HG03095 (cell line): ENCODE results near the gene PGLYRP3.
"Not testable (repeated sequence)": the region's sequence is repeated elsewhere in the genome, so short reads cannot be mapped to it uniquely, and the experiment has no call there.

Source experiments
- ATAC-seq: cut with Tn5 transposase; IDR thresholded peaks from one replicate; pipeline ENCODE4 v1.9.1; 2021; ENCODE audit warnings: moderate library complexity; ENCODE audit not compliant: unreplicated experiment

Gene PGLYRP3

DNA sequence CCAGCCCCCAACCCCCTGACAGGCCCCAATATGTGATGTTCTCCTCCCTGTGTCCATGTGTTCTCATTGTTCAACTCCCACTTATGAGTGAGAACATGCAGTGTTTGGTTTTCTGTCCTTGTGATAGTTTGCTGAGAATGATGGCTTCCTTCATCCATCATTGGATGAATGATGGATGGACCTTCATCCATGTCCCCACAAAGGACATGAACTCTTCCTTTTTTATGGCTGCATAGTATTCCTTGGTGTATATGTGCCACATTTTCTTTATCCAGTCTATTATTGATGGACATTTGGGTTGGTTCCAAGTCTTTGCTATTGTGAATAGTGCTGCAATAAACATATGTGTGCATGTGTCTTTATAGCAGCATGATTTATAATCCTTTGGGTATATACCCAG is 1.6 kb upstream of the PGLYRP3 start:
- ATAC-seq, result not testable (repeated sequence)

DNA sequence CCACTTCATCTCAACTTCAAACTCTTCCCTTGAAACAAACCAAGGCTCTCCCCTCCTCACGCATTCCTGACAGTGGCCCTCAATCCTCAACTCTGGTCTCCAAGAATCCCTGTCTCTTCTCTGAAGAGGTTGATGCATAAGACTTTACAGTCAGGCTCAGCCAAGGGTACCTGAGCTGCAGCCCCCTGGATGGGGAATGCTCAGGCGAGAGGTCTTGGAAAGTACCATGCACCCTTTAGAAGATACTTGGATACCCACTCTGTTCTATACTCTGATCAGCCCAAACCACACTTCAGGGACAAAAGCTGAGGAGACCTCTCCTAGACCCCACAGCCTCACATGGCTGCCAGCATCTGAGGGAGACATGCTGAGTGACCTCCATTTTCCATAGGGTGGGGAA is 536 bp upstream of the PGLYRP3 start:
- no peak for ATAC-seq

DNA sequence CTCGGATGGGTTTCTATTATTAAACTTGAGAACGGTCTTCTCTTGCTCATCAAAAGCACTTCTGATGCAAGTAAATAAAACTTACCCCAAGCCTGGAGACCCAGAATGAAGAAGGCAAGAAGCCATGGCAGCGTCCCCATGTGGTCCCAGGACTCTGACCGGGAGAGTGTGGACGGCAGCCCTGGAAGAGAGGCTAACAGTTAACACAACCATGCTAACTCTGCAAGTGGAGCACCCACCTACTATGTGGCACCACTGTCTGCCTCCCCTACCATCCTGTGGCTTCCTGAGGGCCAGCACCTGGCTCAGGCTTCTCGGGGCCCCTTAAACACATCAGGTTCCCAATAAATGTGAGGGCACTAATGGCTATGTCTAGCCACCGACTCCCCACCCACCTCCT is 2.2 kb downstream of the PGLYRP3 start:
- no peak for ATAC-seq

DNA sequence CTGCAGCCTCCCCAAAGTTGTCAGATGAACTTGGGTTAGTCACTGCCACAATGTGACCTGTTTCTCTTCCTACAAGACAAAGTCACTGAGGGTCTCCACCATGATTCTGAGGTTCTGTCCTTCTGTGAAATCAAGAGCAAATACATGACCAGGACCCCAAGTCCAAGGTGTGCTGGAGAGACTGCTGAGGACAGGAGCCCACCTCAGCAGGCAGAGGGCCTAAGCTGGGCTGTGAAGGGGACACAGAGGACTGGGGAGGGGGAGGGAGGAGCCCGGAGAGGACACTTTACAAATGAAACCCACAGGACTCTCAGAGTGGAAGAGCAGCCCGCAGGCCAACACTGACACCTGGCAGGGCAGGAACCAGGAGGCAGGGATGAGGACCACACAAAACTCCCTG is 3.3 kb downstream of the PGLYRP3 start:
- ATAC-seq, result no peak

DNA sequence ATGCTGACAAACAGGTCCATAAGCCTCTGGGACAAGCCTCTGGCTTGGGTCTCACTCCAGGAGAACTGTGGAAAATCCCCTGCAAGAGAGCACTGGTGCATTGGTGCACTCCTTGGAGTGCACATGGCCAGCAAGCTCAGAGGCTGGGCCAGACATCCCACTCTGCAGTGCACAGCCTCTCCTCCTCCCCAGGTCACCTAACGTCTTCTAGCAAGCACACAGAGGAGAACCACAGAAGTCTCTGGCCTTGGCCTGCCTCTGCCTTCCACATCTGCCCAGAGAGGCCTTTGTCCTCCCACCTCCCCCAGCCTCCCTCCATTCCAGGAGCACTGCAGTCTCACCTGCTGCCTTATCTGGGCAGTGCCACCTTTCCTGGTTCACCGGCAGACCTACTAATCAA is 4.2 kb downstream of the PGLYRP3 start:
- no peak for ATAC-seq

DNA sequence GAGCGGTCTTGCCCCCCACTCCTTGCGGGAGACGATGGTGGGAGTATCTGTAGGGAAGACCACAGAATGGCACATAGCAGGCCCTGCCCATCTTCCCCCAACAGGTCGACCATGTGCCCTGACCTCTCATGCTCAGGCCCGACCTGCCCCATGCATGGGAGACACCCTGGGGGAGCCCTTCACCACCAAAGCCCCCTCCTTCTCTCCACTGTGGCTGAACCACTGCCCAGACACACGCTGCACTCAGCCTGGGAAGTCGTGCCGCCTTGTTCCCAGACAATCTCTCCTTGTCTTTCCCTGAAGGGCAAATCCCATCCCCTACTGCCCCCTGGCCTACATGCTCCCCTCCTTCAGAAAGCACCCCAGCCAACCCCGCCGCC is 5.5 kb downstream of the PGLYRP3 start:
- no peak for ATAC-seq

DNA sequence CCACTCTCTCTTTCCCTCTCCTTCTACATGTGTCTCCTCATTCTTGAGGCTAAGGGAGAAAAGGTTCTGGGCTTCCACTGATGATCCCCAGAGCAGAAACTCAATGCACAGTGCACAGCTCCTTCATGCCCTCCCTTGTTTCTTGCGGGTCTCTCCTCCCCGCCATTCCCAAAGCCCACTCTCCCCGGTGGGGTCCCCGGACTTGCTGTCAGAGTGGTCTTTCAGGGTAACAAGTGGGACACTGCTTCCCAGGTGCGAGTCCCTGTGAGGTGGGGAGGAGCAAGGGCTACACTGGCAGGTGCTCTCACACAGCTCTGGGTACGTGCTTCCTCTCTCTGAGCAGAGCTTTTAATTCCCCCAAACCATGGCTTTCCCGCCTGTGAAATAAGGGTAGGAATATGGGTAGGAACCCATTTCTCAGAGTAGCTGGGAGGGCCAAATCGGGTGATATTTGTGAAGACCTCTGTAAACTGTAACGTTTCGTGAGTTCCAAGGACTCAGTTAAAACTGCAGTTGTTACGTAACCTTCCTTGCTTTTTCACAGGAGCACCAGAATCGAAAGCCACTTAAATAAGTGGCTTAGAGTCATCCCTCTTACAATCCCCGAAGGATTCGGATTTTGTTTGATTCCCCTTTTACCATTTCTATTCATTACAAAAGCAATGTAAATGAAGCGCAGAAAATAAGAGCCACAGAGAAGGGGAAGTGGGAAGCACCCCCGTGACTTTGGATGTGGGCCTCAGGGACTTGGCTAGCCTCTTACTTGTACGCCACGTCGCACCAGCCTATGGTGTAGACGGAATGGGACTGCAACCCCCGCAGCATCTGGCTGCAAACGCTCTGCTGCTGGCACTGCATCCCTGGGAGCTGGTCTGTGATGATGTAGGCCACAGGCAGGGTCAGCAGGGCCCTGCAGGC is 6.2 kb downstream of the PGLYRP3 start:
- ATAC-seq, result no peak

DNA sequence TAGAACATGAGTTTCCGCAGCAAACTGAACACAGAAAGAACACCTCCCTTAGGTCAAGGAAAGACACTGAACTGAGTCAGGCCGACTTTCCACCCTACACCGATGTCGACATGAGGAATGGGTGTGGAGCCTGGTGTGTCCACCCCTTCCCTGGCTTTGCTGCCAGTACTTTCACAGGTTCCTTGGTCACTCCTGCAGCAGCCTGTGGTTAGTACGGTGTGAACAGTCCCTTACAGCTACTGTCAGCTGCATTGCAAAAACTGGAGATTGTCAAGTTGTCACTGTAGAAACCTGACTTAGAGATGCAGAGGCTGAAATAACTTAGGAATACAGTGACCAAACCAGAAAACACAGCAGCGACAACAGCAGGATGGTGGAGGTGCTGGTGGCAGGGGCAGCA is 7.1 kb downstream of the PGLYRP3 start:
- no peak for ATAC-seq

DNA sequence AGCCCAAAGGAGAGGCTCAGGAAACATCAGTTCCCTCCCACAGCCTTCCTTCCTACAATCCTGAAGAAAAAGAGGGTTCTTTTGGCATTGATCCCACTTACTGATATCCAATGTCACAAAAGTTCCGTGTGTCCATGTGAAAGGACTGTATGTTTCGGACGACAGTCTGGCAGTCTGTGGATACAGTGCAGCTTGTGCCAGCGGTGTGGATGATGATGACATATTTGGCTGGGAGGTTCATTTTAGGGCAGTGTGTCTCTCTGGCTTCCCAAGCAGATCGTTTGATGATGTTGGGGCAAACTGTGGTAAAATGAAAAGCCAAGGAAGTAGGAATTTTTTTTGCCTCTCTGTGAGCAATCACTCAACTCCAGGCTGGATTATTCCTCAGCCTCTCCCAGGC is 10.4 kb downstream of the PGLYRP3 start:
- ATAC-seq, result no peak

DNA sequence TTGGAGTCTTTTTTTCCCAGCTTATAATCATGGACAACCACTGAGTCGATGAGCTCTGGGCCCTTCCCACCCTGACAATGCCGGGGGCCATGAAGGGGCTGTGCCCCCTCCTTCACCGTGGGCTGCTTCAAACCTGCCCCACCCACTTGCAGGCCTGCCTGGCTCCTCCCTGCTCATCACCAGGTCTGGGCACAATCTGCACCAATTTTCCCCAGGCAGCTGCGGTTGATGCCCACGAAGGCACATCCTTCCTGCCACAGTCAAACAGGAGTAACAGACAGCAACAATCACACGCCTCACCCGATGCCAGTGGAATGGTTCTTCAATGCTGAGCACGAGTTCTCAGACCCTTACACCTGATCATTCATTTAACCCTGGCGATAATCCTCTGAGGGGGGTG is 18.9 kb downstream of the PGLYRP3 start:
- ATAC-seq, result no peak

DNA sequence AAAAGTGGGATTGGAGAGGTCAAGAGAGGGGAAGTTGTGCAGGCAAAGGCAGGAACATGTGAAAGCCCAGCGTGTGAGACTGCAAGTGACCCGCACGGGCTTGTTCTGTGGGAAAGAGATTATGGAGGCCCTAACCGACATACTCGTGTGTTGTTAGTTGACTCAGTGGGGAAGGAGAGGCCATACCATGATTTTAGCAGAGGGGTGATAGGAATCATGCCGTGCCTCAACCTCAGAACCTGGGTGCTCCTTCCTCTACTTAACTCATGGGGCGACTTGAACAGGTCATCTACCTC is 19.3 kb downstream of the PGLYRP3 start:
- ATAC-seq, result no peak

DNA sequence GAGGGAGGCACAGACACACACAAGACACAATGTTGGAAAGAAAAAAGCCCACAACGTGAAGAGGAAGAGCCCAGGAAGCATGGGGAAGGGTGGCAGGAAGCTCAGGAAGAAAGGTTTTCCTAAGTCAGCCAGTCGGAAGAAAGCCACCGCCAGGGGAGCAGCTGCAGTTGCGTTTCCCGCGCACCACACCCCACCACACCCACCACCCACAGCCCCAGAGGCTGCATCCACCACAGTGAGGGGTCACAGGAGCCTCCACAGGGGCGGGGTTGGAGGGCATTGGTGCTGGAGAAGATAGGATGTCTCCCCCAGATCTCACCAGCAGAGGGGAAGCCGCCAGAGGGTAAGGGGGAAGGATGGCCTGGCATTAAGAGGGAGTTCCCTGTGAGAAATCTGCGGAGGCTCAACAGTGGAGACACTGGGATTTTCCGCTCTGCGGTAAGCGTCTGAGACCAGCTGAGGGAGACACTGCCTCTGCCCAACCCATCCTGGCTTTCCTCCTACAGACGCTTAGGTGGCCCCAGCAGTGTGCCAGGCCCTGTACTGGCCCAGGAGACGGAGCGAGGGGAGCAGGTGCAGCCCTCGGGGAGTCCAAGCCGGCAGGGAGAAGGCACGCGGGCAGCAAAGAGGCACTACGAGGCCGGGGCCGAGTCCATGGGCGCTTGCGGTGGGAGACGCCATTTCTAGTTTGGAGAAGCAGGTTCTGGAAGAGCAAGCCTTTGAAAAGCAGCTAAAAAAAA is 19.8 kb downstream of the PGLYRP3 start:
- ATAC-seq, result no peak

DNA sequence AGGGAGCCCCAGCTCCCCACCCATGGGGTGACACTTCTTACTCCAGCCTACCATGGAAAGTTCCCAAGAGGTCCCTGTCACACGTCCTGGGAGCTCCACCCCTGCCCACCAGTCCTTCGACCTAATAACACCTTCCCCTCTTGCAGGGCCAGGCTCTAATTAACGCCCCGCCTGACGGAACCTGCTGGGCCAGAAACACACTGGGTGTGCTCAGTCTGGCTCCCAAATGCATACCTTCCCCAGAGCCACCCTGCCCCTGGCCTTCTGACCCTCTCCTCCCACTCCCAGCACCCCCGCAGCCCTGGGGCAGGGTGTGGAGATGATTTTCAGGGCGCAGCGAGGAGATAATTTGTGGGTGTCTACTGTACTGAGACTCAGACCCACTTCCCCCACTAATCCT is 20.6 kb downstream of the PGLYRP3 start:
- no peak for ATAC-seq

DNA sequence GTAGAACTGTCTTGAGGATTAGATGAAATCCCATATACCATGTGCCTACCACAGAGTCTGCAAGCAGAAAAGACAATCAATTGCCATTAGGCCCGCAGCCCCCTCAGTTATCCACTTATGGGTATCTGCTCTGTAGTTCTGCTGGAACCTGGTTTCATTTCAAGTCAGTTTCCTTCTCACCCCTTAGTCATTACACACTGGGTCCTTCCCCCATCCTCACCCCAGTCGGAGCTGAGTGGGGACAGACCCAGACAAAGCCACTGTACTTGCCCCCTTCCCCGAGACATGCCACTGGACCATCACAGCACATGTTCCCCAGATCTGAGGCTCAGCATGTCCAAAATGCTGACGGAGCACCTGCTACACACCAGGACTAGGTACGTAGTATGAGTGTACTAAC is 21.2 kb downstream of the PGLYRP3 start:
- ATAC-seq, result no peak

DNA sequence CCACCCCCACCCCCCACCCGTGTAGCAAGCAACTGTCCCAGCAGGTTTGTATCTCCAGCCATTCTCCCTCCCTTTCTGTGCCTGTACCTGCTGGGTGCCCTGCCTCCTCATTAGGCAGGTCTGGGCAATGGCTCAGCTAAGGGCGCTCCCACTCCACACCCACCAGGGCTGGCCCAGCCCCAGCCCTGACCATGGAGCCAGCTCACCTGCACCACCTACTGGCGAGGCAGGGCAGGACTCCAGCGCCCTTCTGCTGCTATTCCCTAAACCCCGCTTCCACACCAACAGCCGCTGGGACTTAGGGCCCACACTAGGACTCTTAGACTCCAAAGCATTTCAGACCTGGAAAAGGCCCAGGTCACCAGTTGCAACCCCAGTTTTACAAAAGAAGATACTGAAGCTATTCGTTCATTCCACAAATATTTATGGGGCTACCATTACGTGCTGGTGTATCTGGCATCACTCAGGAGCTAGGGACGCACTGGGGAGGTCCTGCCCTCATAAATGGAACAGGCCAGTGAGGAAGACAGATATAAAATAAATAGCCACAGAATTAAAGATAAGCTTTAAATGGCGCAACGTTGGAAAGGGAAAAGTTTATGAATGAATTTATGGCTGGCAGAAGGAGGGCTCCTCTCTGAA is 24.0 kb downstream of the PGLYRP3 start:
- no peak for ATAC-seq

DNA sequence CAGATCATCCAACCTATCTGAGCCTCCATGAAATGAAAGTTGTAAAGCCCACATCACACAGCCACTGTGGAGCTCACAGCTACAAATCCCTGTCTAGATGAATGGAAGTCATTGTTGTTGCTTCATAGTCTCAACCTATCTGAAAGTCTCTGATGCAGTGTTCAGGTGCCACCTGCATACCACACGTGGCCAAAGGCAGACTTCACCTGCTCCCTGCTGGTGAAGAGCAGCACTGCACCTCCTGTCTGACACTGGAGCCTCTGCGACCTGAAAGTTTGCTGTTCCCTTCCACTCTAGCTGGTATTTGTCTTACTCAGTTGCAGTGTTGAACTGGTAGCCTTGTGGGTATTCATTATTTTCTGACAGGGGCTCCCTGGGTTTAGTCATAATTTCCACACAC is 34.9 kb downstream of the PGLYRP3 start:
- no peak for ATAC-seq

DNA sequence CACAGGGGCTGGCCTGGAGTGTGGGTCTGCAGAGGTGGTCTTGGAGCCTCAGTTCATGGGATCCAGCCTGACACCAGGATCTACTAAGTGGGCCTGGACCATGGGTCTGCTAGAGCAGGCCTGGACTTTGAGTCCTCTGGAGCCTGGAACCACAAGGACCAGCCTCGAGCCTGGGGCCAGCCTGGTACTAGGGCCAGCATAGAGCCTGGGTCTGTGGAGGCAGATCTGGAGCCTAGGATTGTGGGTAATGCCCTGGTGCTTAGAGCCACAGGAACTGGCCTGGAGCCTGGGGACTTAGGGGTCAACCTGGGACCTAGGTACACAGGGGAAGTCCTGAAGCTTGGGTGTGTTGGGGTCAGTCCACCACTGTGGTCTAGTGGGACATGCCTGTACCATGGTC is 40.6 kb downstream of the PGLYRP3 start:
- ATAC-seq, result no peak

DNA sequence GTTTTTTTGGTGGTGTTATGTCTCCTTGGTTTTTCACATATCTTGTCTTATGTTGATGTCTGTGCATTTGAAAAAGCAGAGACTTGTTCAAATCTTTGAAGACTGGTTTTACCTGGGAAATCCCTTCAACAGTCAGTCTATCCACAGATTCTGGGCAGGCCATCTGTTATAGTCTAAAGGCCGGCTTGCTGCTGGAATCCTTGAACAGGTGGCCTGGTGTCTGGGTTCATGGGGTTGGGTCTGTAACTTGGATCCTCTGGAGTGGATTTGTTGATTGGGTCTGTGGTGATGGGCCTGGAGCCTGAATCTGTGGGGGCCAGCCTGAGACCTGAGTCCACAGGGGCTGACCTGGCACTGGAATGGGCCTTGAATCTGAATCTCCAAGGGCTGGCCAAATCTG is 41.0 kb downstream of the PGLYRP3 start:
- ATAC-seq, result no peak

DNA sequence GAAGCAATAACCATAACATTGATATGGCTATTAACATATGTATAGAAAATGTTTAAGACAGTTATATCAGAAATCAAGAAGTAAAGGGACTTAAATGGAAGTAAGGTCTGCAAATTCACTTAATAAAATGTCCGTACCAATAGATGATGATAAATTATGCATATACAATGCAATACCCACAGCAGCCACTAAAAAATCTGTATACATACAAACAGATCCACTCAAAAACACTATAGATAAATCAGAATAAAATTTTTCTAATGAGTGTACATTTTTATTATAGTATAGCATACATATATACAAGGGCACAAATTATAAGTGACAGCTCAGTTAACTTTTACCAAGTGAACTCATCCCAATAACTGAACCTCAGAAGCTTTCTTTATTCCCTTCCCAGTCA is 47.3 kb downstream of the PGLYRP3 start:
- no peak for ATAC-seq

DNA sequence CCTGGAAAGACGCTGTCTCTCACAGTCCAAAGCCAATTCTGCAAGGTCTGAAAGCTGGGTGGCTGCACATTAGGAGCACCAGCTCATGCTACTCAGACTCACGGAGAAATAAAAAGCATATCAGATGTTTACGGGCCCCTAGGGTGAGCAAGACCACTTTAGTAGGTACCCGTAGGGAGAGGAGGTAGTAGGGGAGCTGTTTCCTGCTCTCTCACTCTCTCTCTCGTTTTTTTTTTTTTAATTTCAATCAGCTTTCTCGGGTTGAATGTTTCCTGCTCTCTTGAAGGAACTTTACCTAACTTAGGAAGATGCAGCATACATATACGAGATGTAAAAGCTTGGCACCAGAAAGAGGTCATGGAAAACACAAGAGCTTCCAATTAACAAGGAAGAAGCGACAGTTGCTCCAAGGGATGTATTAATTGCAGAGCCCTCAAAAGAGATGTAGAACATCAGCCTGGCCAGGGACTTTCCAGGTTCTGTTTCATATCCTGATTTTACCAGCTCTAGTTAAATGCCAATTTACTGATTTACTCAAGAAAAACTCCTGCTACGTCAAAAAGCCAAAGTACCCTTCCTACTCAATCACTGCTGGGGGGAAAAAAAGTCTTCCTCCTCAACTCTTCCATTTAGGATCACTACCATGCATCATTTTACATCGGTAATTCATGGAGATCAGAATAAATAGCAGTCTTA is 50.1 kb downstream of the PGLYRP3 start:
- no peak for ATAC-seq

DNA sequence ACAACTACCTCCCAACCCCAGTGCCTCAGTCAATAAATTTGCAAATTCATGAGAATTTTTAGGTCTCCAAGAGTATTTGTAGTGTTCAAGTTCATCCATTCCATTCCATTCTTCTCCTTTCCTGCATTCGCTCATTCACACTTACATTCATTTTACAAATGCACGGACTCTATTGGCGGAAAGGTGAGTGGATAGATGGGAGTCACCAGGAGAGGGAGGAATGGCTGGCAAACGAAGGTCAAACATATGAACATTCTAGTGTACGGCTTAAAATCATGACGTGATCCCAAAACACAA is 50.7 kb downstream of the PGLYRP3 start:
- ATAC-seq, result no peak
